DOHH2 (cell line): Measurements from ENCODE around the gene ZNF491.

Source experiments
- H3F3A ChIP-seq: fragments of 200-600 bp; sonication (generic), shearing (Covaris generic); 2 replicates; pipeline ENCODE4 v1.6.0; 2016; ENCODE audit warnings: antibody characterized with exemption, mild to moderate bottlenecking; ENCODE audit not compliant: control insufficient read depth, insufficient read depth
- H3K27ac ChIP-seq: fragments of 200-600 bp; sonication (generic); 2 replicates; pipeline ENCODE4 v1.5.1; 2014; ENCODE audit warnings: low read depth, mild to moderate bottlenecking, low read length, moderate library complexity
- H3K27me3 ChIP-seq: fragments of 200-600 bp; sonication (generic); 2 replicates; pipeline ENCODE4 v1.6.1; 2014; ENCODE audit warnings: mild to moderate bottlenecking, low read length, mixed read lengths; ENCODE audit not compliant: control insufficient read depth
- H3K36me3 ChIP-seq: fragments of 200-600 bp; sonication (generic); 2 replicates; pipeline ENCODE4 v1.6.1; 2014; ENCODE audit warnings: mild to moderate bottlenecking, low read length, moderate library complexity, mixed read lengths; ENCODE audit not compliant: control insufficient read depth
- H3K4me1 ChIP-seq: fragments of 200-600 bp; sonication (generic); 2 replicates; pipeline ENCODE4 v1.6.1; 2014; ENCODE audit warnings: mild to moderate bottlenecking, low read length, mixed read lengths; ENCODE audit not compliant: control insufficient read depth
- H3K4me2 ChIP-seq: fragments of 200-600 bp; sonication (generic); 2 replicates; pipeline ENCODE4 v1.6.0; 2014; ENCODE audit warnings: mild to moderate bottlenecking, low read length, moderate library complexity
- H3K4me3 ChIP-seq: fragments of 200-600 bp; sonication (generic); 2 replicates; pipeline ENCODE4 v1.5.1; 2014; ENCODE audit warnings: mild to moderate bottlenecking, low read length, mixed read lengths
- H3K79me2 ChIP-seq: fragments of 200-600 bp; sonication (generic); 2 replicates; pipeline ENCODE4 v1.6.1; 2014; ENCODE audit warnings: mild to moderate bottlenecking, low read length, mixed read lengths; ENCODE audit not compliant: control insufficient read depth
- H3K9me2 ChIP-seq: fragments of 200-600 bp; sonication (generic); replicated peaks from 2 replicates; pipeline ENCODE4 v1.6.1; 2014; ENCODE audit warnings: mild to moderate bottlenecking, low read length, mixed read lengths; ENCODE audit not compliant: control insufficient read depth
- H3K9me3 ChIP-seq: fragments of 200-600 bp; sonication (generic); 2 replicates; pipeline ENCODE4 v1.6.1; 2014; ENCODE audit warnings: antibody characterized with exemption, low read length, mixed read lengths; ENCODE audit not compliant: control insufficient read depth, insufficient read depth
- H4K20me1 ChIP-seq: fragments of 200-600 bp; sonication (generic); 2 replicates; pipeline ENCODE4 v1.6.0; 2014; ENCODE audit warnings: low read depth, mild to moderate bottlenecking, antibody characterized with exemption, low read length, moderate library complexity; ENCODE audit not compliant: control insufficient read depth, insufficient read depth
- CTCF ChIP-seq: fragments of 200-600 bp; sonication (generic); IDR thresholded peaks from one replicate; pipeline ENCODE4 v1.5.1; 2014; ENCODE audit warnings: antibody characterized with exemption, mild to moderate bottlenecking, low read depth, low read length; ENCODE audit not compliant: poor library complexity, severe bottlenecking
- EZH2phosphoT487 ChIP-seq: fragments of 200-600 bp; sonication (generic); IDR thresholded peaks from 2 replicates; pipeline ENCODE4 v1.6.1; 2017; ENCODE audit warnings: borderline replicate concordance, mild to moderate bottlenecking, antibody characterized with exemption, low read length, moderate library complexity, mixed read lengths

Gene ZNF491

GRCh38 chr19:11853358-11853757, 55.0 kb downstream of the ZNF491 start:
- Histone ChIP-seq H4K20me1 (no peaks in the 10 kb centered on the region), H3K9me2 (no peaks in the 10 kb centered on the region), H3K4me2 (no peak overlapping the region), H3K36me3 (peaks cover 46% of the 10 kb centered on the region), H3K9me3 (peaks cover 5% of the 10 kb centered on the region; the same call in 1 of the 2 replicates), H3K27ac (no peak overlapping the region), H3K27me3 (no peaks in the 10 kb centered on the region), H3K4me3 (no peak overlapping the region), H3K4me1 (peaks cover 17% of the 10 kb centered on the region), H3F3A (no peaks in the 10 kb centered on the region), H3K79me2 (peaks cover 76% of the 10 kb centered on the region)
- TF ChIP-seq CTCF: no peak
- TF ChIP-seq EZH2phosphoT487: no peak

DNA sequence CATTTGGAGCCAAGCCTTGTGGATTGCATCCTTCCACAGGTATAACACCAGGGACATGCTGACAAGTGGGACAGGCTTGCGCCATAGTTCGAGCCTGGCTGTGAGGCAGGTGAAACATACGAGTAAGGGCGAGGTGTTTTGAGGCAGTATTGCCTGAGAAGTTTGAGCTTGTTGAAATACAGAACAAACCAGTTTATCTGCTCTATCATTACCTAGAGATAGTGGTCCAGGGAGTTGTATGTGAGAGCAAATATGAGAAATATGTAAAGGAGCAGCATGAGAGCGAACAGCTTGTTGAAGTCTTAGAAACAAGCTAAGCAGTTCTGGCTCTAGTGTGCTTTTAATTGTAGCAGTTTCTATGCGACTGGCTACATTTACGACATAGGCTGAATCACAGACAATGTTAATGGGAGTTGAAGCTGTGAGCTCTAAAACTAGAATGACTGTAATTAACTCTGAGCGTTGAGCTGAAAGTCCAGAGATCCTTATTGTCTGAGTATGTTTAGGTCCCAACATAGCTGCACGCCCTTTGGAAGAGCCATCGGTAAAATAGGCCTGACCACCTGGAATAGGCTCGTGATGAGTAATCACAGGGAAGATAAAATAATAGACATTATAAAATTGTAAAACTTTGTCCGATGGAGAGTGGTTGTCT, 58.4 kb downstream of the ZNF491 start:
- Histone ChIP-seq H3K9me2 (no peaks in the 10 kb centered on the region), H3K4me3 (no peak overlapping the region), H3K36me3 (peaks cover 33% of the 10 kb centered on the region), H3K4me1 (no peaks in the 10 kb centered on the region), H3K9me3 (peaks cover 12% of the 10 kb centered on the region; the same call in 1 of the 2 replicates), H3K27ac (no peak overlapping the region), H3K4me2 (no peak overlapping the region), H3K27me3 (no peaks in the 10 kb centered on the region), H4K20me1 (no peaks in the 10 kb centered on the region), H3K79me2 (peaks cover 55% of the 10 kb centered on the region), H3F3A (no peaks in the 10 kb centered on the region)
- TF ChIP-seq EZH2phosphoT487: no peak
